ENCODE measurements around the gene ZNF335.

DNA sequence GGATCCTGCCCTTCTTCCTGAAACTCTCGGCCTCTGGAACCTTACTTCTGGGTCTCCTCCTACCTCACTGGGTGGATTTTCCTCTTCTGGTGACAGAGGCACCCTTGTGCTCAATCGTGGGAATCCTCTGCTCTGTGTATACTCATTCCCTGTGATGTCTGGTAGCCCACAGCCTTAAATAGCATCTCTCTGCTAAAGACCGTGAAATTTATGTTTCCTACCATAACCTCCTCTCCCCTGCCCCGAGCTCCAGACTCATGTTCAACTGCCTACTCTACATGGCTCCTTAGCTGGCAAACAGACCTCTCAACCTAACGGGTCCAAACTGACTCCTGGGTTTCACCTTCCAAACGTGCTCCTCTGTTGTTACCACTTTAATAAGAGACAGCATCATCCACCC, 46.6 kb upstream of the ZNF335 start:
- no peak for TF ChIP-seq CTCF (IDR thresholded peaks at IDR 0.05)
- no peak for TF ChIP-seq POLR2A (IDR thresholded peaks at IDR 0.05)

Data from Peyer's patch (tissue), 4 donors.